Progenitor cell of endocrine pancreas (in vitro differentiated cells): Measurements from ENCODE around the gene CXCL5. TPM values are rescaled to one million over a fixed set of nuclear protein-coding genes. Genes with fewer than 3 reads are reported as not detected.

ENCODE experiments used
- DNase-seq: peaks from one replicate; pipeline ENCODE4 v3.0.0; 2021; ENCODE audit warnings: low spot score; ENCODE audit not compliant: unreplicated experiment
- H3K27ac Mint-ChIP-seq: 2 replicates; pipeline ENCODE4 v1.8.0; 2021; ENCODE audit warnings: mild to moderate bottlenecking, moderate library complexity, mixed read lengths
- H3K27me3 Mint-ChIP-seq: 2 replicates; pipeline ENCODE4 v1.8.0; 2021; ENCODE audit warnings: mixed read lengths
- H3K36me3 Mint-ChIP-seq: 2 replicates; pipeline ENCODE4 v1.8.0; 2022; ENCODE audit warnings: mixed read lengths; ENCODE audit not compliant: insufficient read depth
- H3K4me1 Mint-ChIP-seq: 2 replicates; pipeline ENCODE4 v1.8.0; 2021; ENCODE audit warnings: low read depth, mixed read lengths
- H3K4me3 Mint-ChIP-seq: 2 replicates; pipeline ENCODE4 v1.8.0; 2021; ENCODE audit warnings: low read depth, mild to moderate bottlenecking, moderate library complexity, mixed read lengths
- H3K9me3 Mint-ChIP-seq: 2 replicates; pipeline ENCODE4 v1.8.0; 2021; ENCODE audit warnings: low read depth, mixed read lengths
- total RNA-seq: library from RNA; stranded (reverse); gene quantifications from 2 replicates; pipeline ENCODE4 v1.2.1, GENCODE V29; 2021
- TF ChIP-seq, protein P1 (sequence below): fragments of 200-600 bp; sonication (generic); IDR thresholded peaks from one replicate; pipeline ENCODE4 v1.5.0; 2021; ENCODE audit warnings: antibody characterized with exemption, mild to moderate bottlenecking; ENCODE audit not compliant: unreplicated experiment

The CXCL5 gene
- total RNA-seq, 1 donor from 2014 or later = 0.34 TPM

DNA sequence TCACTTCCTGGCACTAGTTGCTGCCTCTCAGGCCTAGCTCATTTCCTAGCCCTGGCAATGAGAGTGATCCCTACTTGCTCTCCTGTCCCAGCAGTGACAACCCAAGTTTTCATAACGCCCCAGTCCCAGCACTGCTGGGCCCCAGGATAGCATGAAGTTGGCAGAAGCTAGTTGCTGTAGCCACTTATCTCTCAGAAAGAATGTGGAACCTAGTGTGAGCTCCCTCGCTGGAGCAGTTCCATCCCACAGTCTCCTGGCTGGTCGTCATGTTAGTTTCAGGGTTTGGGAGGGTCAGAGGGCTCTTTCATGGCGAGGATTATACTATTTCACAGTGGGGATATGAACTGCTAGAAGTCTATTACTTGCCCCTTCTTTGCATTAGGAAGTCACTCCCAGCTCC lies 21.8 kb downstream of the CXCL5 start:
- TF ChIP-seq, protein P1, sequence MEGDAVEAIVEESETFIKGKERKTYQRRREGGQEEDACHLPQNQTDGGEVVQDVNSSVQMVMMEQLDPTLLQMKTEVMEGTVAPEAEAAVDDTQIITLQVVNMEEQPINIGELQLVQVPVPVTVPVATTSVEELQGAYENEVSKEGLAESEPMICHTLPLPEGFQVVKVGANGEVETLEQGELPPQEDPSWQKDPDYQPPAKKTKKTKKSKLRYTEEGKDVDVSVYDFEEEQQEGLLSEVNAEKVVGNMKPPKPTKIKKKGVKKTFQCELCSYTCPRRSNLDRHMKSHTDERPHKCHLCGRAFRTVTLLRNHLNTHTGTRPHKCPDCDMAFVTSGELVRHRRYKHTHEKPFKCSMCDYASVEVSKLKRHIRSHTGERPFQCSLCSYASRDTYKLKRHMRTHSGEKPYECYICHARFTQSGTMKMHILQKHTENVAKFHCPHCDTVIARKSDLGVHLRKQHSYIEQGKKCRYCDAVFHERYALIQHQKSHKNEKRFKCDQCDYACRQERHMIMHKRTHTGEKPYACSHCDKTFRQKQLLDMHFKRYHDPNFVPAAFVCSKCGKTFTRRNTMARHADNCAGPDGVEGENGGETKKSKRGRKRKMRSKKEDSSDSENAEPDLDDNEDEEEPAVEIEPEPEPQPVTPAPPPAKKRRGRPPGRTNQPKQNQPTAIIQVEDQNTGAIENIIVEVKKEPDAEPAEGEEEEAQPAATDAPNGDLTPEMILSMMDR = no peak
- H3K9me3 Mint-ChIP-seq = peaks cover 12% of the 10 kb centered on the region
- H3K36me3 Mint-ChIP-seq = peaks cover 2% of the 10 kb centered on the region

DNA sequence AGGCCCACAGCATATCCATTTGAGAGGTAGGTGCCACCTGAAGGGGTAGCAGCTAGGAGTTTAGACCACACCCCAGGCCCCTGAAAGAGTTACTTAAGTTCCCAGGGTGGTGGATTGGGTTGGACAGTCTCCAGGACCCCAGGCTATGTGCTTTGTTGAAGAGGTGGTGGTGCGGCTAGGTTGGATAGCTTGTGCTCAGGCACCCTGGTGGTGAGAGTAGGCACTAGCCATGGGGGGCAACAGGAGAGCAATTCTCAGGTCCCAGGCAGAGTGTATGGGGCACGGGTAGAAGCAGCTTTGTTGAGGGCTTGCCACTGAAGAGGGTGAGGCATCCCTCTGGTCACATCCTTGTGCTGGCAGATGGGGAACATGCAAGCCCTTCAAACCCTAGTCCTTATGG lies 22.3 kb downstream of the CXCL5 start:
- no peak overlapping the region for H3K4me3 Mint-ChIP-seq
- DNase-seq = no peak
- peaks cover 6% of the 10 kb centered on the region for H3K27me3 Mint-ChIP-seq
- peaks cover 19% of the 10 kb centered on the region for H3K4me1 Mint-ChIP-seq
- TF ChIP-seq, protein P1 = no peak
- no peak overlapping the region for H3K27ac Mint-ChIP-seq
- peaks cover 2% of the 10 kb centered on the region for H3K36me3 Mint-ChIP-seq
- peaks cover 17% of the 10 kb centered on the region for H3K9me3 Mint-ChIP-seq

More for the DNA sequence above, 21.8 kb downstream of the CXCL5 start:
- Mint-ChIP-seq H3K27ac (no peak overlapping the region), H3K27me3 (peaks cover 8% of the 10 kb centered on the region), H3K4me1 (peaks cover 20% of the 10 kb centered on the region), H3K4me3 (no peak overlapping the region)
- no peak for DNase-seq

DNA sequence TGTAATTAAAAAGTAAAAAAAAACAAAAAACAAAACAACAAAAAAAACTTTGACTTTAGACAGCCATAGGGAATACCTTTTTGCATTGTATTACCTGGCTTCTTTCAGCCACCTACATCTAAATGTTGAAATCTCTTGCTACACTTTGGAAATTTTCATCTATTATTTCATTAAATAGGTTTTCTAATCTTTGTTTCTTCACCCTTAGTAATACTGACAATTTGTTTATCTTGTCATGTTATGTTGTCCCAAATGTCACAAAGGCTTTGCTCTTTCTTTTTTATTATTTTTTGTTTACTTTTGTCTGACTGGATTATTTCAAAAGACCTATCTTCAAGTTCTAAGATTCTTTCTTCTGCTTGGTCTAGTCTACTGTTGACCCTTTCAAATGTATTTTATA lies 24.1 kb downstream of the CXCL5 start:
- H3K36me3 Mint-ChIP-seq = peaks cover 2% of the 10 kb centered on the region
- no peak overlapping the region for H3K27ac Mint-ChIP-seq
- H3K9me3 Mint-ChIP-seq = peaks cover 30% of the 10 kb centered on the region
- H3K27me3 Mint-ChIP-seq = no peaks in the 10 kb centered on the region
- peaks cover 11% of the 10 kb centered on the region for H3K4me1 Mint-ChIP-seq
- DNase-seq = no peak
- TF ChIP-seq, protein P1 = no peak
- H3K4me3 Mint-ChIP-seq = no peak overlapping the region

DNA sequence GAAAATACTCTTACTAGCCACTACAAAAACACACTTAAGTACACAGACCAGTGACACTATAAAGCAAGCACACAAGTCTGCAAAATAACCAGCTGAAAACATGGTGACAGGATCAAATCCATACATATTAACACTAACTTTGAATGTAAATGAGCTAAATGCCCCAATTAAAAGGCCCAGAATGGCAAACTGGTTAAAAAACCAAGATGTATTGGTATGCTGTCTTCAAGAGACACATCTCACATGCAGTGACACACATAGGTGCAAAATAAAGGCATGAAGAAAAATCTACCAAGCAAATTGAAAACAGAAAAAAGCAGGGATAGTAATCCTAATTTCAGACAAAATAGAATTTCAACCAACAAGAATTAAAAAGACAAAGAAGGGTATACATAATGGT lies 27.5 kb downstream of the CXCL5 start:
- H3K36me3 Mint-ChIP-seq = peaks cover 2% of the 10 kb centered on the region
- peaks cover 5% of the 10 kb centered on the region for H3K4me1 Mint-ChIP-seq
- H3K4me3 Mint-ChIP-seq = no peak overlapping the region
- DNase-seq = no peak
- no peak overlapping the region for H3K27ac Mint-ChIP-seq
- TF ChIP-seq, protein P1 = no peak
- no peaks in the 10 kb centered on the region for H3K27me3 Mint-ChIP-seq
- peaks cover 30% of the 10 kb centered on the region for H3K9me3 Mint-ChIP-seq

DNA sequence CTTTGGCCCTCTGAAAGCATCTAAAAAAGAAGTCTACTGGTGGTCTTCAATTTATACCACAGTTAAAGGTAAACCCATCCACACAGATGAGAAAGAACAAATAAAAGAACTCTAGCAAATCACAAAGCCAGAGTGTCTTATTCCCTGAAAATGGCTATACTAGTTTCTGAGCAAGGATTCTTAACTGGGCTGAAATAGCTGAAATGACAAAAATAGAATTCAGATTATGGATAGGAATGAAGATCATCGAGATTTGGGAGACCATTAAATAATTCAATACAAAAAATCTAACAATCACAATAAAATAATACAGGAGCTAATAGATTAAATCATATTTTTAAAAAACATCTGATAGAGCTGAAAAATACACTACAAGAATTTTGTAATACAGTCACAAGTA lies 28.5 kb downstream of the CXCL5 start:
- peaks cover 5% of the 10 kb centered on the region for H3K4me1 Mint-ChIP-seq
- peaks cover 27% of the 10 kb centered on the region for H3K9me3 Mint-ChIP-seq
- TF ChIP-seq, protein P1 = no peak
- no peak overlapping the region for H3K27ac Mint-ChIP-seq
- no peak overlapping the region for H3K4me3 Mint-ChIP-seq
- peaks cover 2% of the 10 kb centered on the region for H3K36me3 Mint-ChIP-seq
- DNase-seq = no peak
- no peaks in the 10 kb centered on the region for H3K27me3 Mint-ChIP-seq
